Colonic mucosa (tissue), 4 donors: Measurements from ENCODE around the gene CLDN8. TPM values are rescaled to one million over a fixed set of nuclear protein-coding genes. Genes with fewer than 3 reads are reported as not detected.

ENCODE experiments used
- DNase-seq: peaks from one replicate; pipeline ENCODE4 v3.0.0-alpha.2; 2020
- H3K27ac ChIP-seq: fragments of 200-600 bp; one replicate; pipeline ENCODE4 v1.8.0; 2021
- H3K27me3 ChIP-seq: fragments of 200-600 bp; one replicate; pipeline ENCODE4 v1.8.0; 2021
- H3K36me3 ChIP-seq: fragments of 200-600 bp; one replicate; pipeline ENCODE4 v1.8.0; 2021
- H3K4me1 ChIP-seq: fragments of 200-600 bp; one replicate; pipeline ENCODE4 v1.8.0; 2021; ENCODE audit warnings: mild to moderate bottlenecking
- H3K4me3 ChIP-seq: fragments of 200-600 bp; one replicate; pipeline ENCODE4 v1.8.0; 2021
- H3K9ac ChIP-seq, 2 donors: one replicate each; pipeline ENCODE4 v1.7.0; 2013; ENCODE audit warnings: control low read depth in 2 of 2, low read depth in 2 of 2, low read length in 2 of 2
- H3K9me3 ChIP-seq: fragments of 200-600 bp; one replicate; pipeline ENCODE4 v1.8.0; 2021
- CTCF ChIP-seq: fragments of 200-600 bp; IDR thresholded peaks from one replicate; pipeline ENCODE4 v1.8.0; 2022; ENCODE audit warnings: antibody characterized with exemption, mild to moderate bottlenecking
- intact Hi-C: fragments of 100-400 bp; cut with DNase I; formaldehyde crosslinking; loops from one replicate; pipeline ENCODE4 v1.14.1; 2022
- total RNA-seq, 2 donors: library from RNA; stranded (reverse); fragmentation: NEBNext Ultra II Directional in 1 of 2; extraction: Animal tissue kit (Norgen Biotek cat#: 25700) in 1 of 2; gene quantifications; one replicate each; pipeline ENCODE4 v1.2.1, GENCODE V29; 2021
- donor health status: healthy.
- donor health status: DM: no; HTN: no; CAD: no.
- donor health status: DM: no; HTN: no; CAD: no.

The CLDN8 gene
- total RNA-seq, 2 donors from 2014 or later, result 21.3 to 32.6 TPM

- H3K27ac ChIP-seq, result no peak overlapping the region
- no peaks in the 10 kb centered on the region for H3K36me3 ChIP-seq
- H3K9ac ChIP-seq, result no peak overlapping the region
- no peak for DNase-seq
- H3K4me1 ChIP-seq, result no peaks in the 10 kb centered on the region
- H3K4me3 ChIP-seq, result no peak overlapping the region
- TF ChIP-seq CTCF, result no peak
- intact Hi-C loops, result no loop called here
- H3K9me3 ChIP-seq, result no peaks in the 10 kb centered on the region
- no peaks in the 10 kb centered on the region for H3K27me3 ChIP-seq
Measured at GRCh38 chr21:30227128-30227527, 11.2 kb upstream of the CLDN8 start.

GRCh38 chr21:30223596-30223995, 7.7 kb upstream of the CLDN8 start:
- Histone ChIP-seq H3K9ac (no peak overlapping the region), H3K4me3 (no peak overlapping the region), H3K27me3 (no peaks in the 10 kb centered on the region), H3K36me3 (no peaks in the 10 kb centered on the region), H3K4me1 (no peaks in the 10 kb centered on the region), H3K27ac (no peak overlapping the region), H3K9me3 (no peaks in the 10 kb centered on the region)
- TF ChIP-seq CTCF, result no peak
- intact Hi-C loops, result no loop called here
- no peak for DNase-seq

- intact Hi-C loops, result no loop called here
- Histone ChIP-seq H3K27ac (no peak overlapping the region), H3K36me3 (no peaks in the 10 kb centered on the region), H3K4me1 (no peaks in the 10 kb centered on the region), H3K9me3 (no peaks in the 10 kb centered on the region), H3K27me3 (no peaks in the 10 kb centered on the region), H3K9ac (no peak overlapping the region), H3K4me3 (no peak overlapping the region)
- no peak for DNase-seq
- no peak for TF ChIP-seq CTCF
Measured at GRCh38 chr21:30222724-30223123, 6.8 kb upstream of the CLDN8 start.

- H3K4me3 ChIP-seq, result no peak overlapping the region
- H3K9ac ChIP-seq, result no peak overlapping the region
- intact Hi-C loops, result no loop called here
- no peaks in the 10 kb centered on the region for H3K9me3 ChIP-seq
- H3K36me3 ChIP-seq, result no peaks in the 10 kb centered on the region
- no peaks in the 10 kb centered on the region for H3K4me1 ChIP-seq
- no peak for TF ChIP-seq CTCF
- H3K27ac ChIP-seq, result no peak overlapping the region
- DNase-seq, result no peak
- no peaks in the 10 kb centered on the region for H3K27me3 ChIP-seq
Measured at GRCh38 chr21:30211071-30211470, 4.8 kb downstream of the CLDN8 start.

GRCh38 chr21:30209601-30210000, 6.3 kb downstream of the CLDN8 start:
- H3K27ac ChIP-seq, result no peak overlapping the region
- no peak for DNase-seq

More at GRCh38 chr21:30209601-30210000, 6.3 kb downstream of the CLDN8 start:
- no peak for TF ChIP-seq CTCF
- Histone ChIP-seq H3K4me3 (no peak overlapping the region), H3K4me1 (no peaks in the 10 kb centered on the region), H3K27me3 (no peaks in the 10 kb centered on the region), H3K36me3 (no peaks in the 10 kb centered on the region), H3K9me3 (no peaks in the 10 kb centered on the region), H3K9ac (no peak overlapping the region)
- intact Hi-C loops, result no loop called here
